Transverse colon (tissue), 4 donors: ENCODE data around the gene AJAP1. TPM values are rescaled to one million over a fixed set of nuclear protein-coding genes. Genes with fewer than 3 reads are reported as not detected.
"Not testable (repeated sequence)": the region's sequence is repeated elsewhere in the genome, so short reads cannot be mapped to it uniquely, and the experiment has no call there.

Experiments
- DNase-seq: peaks from one replicate; pipeline ENCODE4 v3.0.0-alpha.2; 2019
- H3K27ac ChIP-seq, 4 donors: fragments of 200-600 bp; sonication (generic); 2 replicates each; pipeline ENCODE4 v1.5.1; 2016 to 2018; ENCODE audit warnings: inconsistent platforms in 4 of 4
- H3K27me3 ChIP-seq: fragments of 200-600 bp; sonication (generic); 2 replicates; pipeline ENCODE4 v1.5.1; 2017; ENCODE audit warnings: inconsistent platforms
- H3K36me3 ChIP-seq, 4 donors: fragments of 200-600 bp; sonication (generic); 2 replicates each; pipeline ENCODE4 v1.5.1; 2017 to 2019; ENCODE audit warnings: inconsistent platforms in 4 of 4
- H3K4me1 ChIP-seq, 4 donors: fragments of 200-600 bp; sonication (generic); 2 replicates each; pipeline ENCODE4 v1.5.1; 2017 to 2020; ENCODE audit warnings: inconsistent platforms in 4 of 4
- H3K4me3 ChIP-seq, 4 donors: fragments of 200-600 bp; sonication (generic); 1 replicate in 1 of 4; 2 replicates in 3 of 4; pipeline versions ENCODE4 v1.5.1 to v1.6.1; 2017 to 2019; ENCODE audit warnings: inconsistent platforms in 4 of 4
- H3K9me3 ChIP-seq, 2 donors: fragments of 200-600 bp; sonication (generic); 2 replicates each; pipeline ENCODE4 v1.5.1; 2017 to 2019; ENCODE audit warnings: inconsistent platforms in 2 of 2
- EP300 ChIP-seq: sonication (generic); formaldehyde crosslinking; IDR thresholded peaks from one replicate; pipeline ENCODE4 v1.6.1; 2017; ENCODE audit warnings: antibody characterized with exemption, low read depth
- POLR2A ChIP-seq: fragments of 450-650 bp; IDR thresholded peaks from one replicate; pipeline ENCODE4 v1.6.1; 2016; ENCODE audit warnings: antibody characterized with exemption, mild to moderate bottlenecking, moderate library complexity
- POLR2AphosphoS5 ChIP-seq, 3 donors: sonication (generic); formaldehyde crosslinking; IDR thresholded peaks; one replicate each; pipeline ENCODE4 v1.6.1; 2016; ENCODE audit warnings: antibody characterized with exemption in 3 of 3
- WGBS, 2 donors: methylation state at CpG; one replicate each; pipeline ENCODE4 v1.1.5; 2018; ENCODE audit warnings: low coverage in 1 of 2; 5-methylcytosine and 5-hydroxymethylcytosine counted together
- in situ Hi-C, 4 donors: fragments of 200-750 bp; cut with MboI; loops; one replicate each; pipeline versions ENCODE4 v1.15.0 to v1.15.1; 2017; ENCODE audit warnings: low sequenced_read_pairs in 3 of 4, low pct_ligation_motif_present in 1 of 4, low pct_unique_long_range_greater_than_20kb in 1 of 4
- intact Hi-C: fragments of 100-400 bp; cut with DNase I; formaldehyde crosslinking; loops from one replicate; pipeline ENCODE4 v1.15.1; 2023; ENCODE audit warnings: low total_unique reads
- total RNA-seq, 4 donors: library from RNA; depleted of rRNA; stranded (reverse); fragments of >200 nt; gene quantifications; one replicate each; pipeline ENCODE4 v1.1.0, GENCODE V29; 2016
- TF ChIP-seq, protein P1 (sequence below), 5 experiments: fragments of 200-600 bp in 3 of 5; fragments of 450-650 bp in 2 of 5; sonication (generic) in 3 of 5; IDR thresholded peaks; 1 replicate in 2 of 5; 2 replicates in 3 of 5; pipeline ENCODE4 v1.5.1; 2016 to 2017; ENCODE audit warnings: antibody characterized with exemption in 5 of 5, inconsistent platforms in 3 of 5, mild to moderate bottlenecking in 2 of 5, moderate library complexity in 1 of 5

The AJAP1 gene
- total RNA-seq, 4 donors from 2014 or later = 0.14 to 0.16 TPM; not detected in 2

DNA sequence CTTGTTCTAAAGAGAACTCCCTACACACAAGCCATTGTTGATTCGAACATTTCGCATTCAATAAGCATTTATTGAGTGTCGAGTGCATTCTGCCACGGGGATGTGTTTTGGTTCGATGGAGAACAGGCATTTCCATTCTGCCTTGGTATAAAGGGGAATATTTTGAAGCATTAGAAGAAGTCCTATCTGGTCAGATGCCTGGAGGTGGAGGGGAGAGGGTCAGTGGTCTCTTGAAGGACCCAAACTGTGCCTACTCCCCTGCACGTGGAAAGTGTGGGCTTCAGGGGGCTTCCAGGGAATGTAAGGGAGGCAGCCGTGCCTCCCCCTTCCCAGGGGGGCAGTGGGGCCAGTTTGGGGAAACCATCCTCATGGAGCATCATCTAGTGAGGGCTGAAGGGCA, 8.3 kb downstream of the AJAP1 start:
- Histone ChIP-seq H3K36me3 (no peaks in the 10 kb centered on the region), H3K4me1 (no peaks in the 10 kb centered on the region), H3K27me3 (peaks cover 34% of the 10 kb centered on the region), H3K9me3 (no peaks in the 10 kb centered on the region), H3K4me3 (no peak overlapping the region), H3K27ac (no peak overlapping the region)
- in situ Hi-C loops (no loop called here), intact Hi-C loops (no loop called here)
- TF ChIP-seq EP300 (no peak), POLR2AphosphoS5 (IDR thresholded peaks at IDR 0.05) (no peak), POLR2A (no peak)
- TF ChIP-seq, protein P1, sequence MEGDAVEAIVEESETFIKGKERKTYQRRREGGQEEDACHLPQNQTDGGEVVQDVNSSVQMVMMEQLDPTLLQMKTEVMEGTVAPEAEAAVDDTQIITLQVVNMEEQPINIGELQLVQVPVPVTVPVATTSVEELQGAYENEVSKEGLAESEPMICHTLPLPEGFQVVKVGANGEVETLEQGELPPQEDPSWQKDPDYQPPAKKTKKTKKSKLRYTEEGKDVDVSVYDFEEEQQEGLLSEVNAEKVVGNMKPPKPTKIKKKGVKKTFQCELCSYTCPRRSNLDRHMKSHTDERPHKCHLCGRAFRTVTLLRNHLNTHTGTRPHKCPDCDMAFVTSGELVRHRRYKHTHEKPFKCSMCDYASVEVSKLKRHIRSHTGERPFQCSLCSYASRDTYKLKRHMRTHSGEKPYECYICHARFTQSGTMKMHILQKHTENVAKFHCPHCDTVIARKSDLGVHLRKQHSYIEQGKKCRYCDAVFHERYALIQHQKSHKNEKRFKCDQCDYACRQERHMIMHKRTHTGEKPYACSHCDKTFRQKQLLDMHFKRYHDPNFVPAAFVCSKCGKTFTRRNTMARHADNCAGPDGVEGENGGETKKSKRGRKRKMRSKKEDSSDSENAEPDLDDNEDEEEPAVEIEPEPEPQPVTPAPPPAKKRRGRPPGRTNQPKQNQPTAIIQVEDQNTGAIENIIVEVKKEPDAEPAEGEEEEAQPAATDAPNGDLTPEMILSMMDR (IDR thresholded peaks at IDR 0.05) = no peak
- DNase-seq = no peak
- 79 to 100% methylated on average over 2 to 7 of the region's 7 CpGs for WGBS, 2 donors

DNA sequence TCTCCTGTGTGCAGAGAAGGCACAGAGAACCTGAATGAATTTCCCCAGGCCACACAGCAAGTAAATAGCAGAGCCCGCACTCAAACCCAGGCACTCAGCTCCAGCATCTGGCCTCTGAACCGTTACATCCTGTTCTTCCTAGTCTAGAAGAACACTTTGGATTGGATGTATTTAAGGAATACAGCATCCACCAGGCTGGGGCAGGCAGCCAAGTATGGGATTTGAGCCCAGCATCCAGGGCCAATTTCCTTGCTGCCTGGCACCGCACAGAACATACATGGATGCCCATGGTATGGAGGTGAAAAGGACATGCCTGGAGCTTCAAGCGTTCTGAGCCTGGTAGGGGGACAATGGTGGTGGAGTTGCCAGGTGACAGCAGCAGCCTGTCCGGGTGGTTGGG, 9.7 kb downstream of the AJAP1 start:
- H3K27me3 ChIP-seq = peaks cover 20% of the 10 kb centered on the region
- no peaks in the 10 kb centered on the region for H3K9me3 ChIP-seq
- TF ChIP-seq POLR2AphosphoS5 (IDR thresholded peaks at IDR 0.05) = no peak
- TF ChIP-seq, protein P1 (IDR thresholded peaks at IDR 0.05) = no peak
- TF ChIP-seq EP300 = no peak
- TF ChIP-seq POLR2A = no peak
- no peak overlapping the region for H3K4me3 ChIP-seq
- WGBS, 2 donors = 74% methylated on average over 5 of the region's 5 CpGs; no CpG with 5 or more reads in 1 of the 2 donors
- intact Hi-C loops (no loop called here), in situ Hi-C loops (no loop called here)
- H3K36me3 ChIP-seq = no peaks in the 10 kb centered on the region
- no peak overlapping the region for H3K27ac ChIP-seq
- DNase-seq = no peak
- H3K4me1 ChIP-seq = no peaks in the 10 kb centered on the region

DNA sequence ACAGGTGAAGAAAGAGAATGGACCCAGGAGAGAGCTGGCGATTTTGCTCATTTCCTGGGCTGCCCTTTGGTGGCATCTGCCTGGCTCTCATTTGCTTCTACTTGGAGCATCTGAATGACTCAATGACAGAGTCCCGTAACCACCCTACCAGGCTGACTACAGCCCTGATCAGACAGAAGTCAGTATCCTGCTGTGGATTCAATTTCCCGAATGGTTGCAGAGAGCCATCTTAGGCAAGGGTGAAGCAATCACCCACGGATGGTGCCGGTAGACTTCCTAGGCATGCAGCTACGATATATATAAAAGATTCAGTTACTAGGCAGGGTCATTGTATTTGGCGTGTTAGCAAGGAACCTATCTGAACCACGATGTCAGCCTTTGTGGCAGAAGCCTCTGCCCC, 10.2 kb downstream of the AJAP1 start:
- H3K27ac ChIP-seq = no peak overlapping the region
- H3K27me3 ChIP-seq = peaks cover 17% of the 10 kb centered on the region
- TF ChIP-seq, protein P1 (IDR thresholded peaks at IDR 0.05) = no peak
- TF ChIP-seq POLR2A = no peak
- no peak for TF ChIP-seq POLR2AphosphoS5 (IDR thresholded peaks at IDR 0.05)
- no peak for TF ChIP-seq EP300
- H3K4me3 ChIP-seq = no peak overlapping the region
- in situ Hi-C loops = no loop called here
- intact Hi-C loops = no loop called here
- H3K4me1 ChIP-seq = no peaks in the 10 kb centered on the region
- H3K9me3 ChIP-seq = no peaks in the 10 kb centered on the region
- no peaks in the 10 kb centered on the region for H3K36me3 ChIP-seq
- no peak for DNase-seq
- WGBS, 2 donors = 80 to 87% methylated on average over 5 to 8 of the region's 8 CpGs

DNA sequence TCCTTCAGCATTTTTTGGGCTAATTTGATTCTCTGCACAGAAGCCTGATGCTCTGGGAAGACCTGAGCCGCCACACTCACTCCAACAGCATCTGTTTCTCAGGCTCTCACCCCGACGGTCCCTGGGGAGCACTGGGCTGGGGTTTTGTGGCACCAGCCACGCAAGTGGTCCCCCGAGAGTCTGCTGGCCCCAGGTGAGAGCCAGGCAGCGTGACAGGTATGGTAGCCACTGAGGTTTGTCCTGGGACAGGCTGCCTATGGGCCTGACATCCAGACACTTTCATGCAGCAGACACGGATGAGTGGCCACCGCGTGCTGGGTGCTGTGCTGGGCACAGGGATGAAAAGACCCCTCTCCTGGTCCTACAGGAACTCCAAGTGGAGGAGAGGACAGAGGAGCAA, 11.0 kb downstream of the AJAP1 start:
- peaks cover 9% of the 10 kb centered on the region for H3K27me3 ChIP-seq
- no peak overlapping the region for H3K4me3 ChIP-seq
- TF ChIP-seq POLR2A (no peak), POLR2AphosphoS5 (IDR thresholded peaks at IDR 0.05) (no peak), EP300 (no peak)
- TF ChIP-seq, protein P1 (IDR thresholded peaks at IDR 0.05) = no peak
- H3K36me3 ChIP-seq = no peaks in the 10 kb centered on the region
- H3K27ac ChIP-seq = no peak overlapping the region
- no peak for DNase-seq
- H3K4me1 ChIP-seq = no peaks in the 10 kb centered on the region
- in situ Hi-C loops (no loop called here), intact Hi-C loops (no loop called here)
- WGBS, 2 donors = 67% methylated on average over 9 of the region's 9 CpGs; no CpG with 5 or more reads in 1 of the 2 donors
- H3K9me3 ChIP-seq = no peaks in the 10 kb centered on the region

DNA sequence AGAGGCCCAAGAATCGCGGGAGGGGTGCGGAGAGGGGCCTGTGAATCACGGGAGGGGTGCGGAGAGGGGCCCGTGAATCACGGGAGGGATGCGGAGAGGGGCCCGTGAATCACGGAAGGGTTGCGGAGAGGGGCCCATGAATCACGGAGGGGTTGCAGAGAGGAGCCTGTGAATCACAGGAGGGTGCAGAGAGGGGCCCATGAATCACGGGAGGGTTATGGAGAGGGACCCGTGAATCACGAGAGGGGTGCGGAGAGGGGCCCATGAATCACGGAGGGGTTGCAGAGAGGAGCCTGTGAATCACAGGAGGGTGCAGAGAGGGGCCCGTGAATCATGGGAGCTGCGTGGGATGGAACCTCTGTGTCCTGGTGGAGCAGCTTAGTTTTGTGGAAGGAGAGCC, 12.3 kb downstream of the AJAP1 start:
- WGBS, 2 donors = 76% methylated on average over 13 to 19 of the region's 19 CpGs

More for the DNA sequence above, 12.3 kb downstream of the AJAP1 start:
- H3K9me3 ChIP-seq, H3K36me3 ChIP-seq, H3K4me3 ChIP-seq, H3K27ac ChIP-seq, H3K27me3 ChIP-seq, intact Hi-C loops, DNase-seq, in situ Hi-C loops, H3K4me1 ChIP-seq: not testable (repeated sequence)
